ENCODE measurements around the gene TRANK1.

TRANK1 gene

GRCh38 chr3:36900474-36901443 lies 44.1 kb downstream of the TRANK1 start:
- TF ChIP-seq CTCF (IDR thresholded peaks at IDR 0.05; ENCODE audit: insufficient read depth, low read depth, low read length, missing control alignments), result no peak
- H3K4me3 ChIP-seq (ENCODE audit: low read depth, low read length), result no peak overlapping the region
- DNase-seq (ENCODE audit: low read depth), result no peak

GRCh38 chr3:36895496-36896409 lies 49.1 kb downstream of the TRANK1 start:
- TF ChIP-seq CTCF (IDR thresholded peaks at IDR 0.05; ENCODE audit: insufficient read depth, low read depth, low read length, missing control alignments), result no peak
- H3K4me3 ChIP-seq (ENCODE audit: low read depth, low read length), result no peak overlapping the region
- no peak for DNase-seq (ENCODE audit: low read depth)

GRCh38 chr3:36894914-36895313 lies 49.9 kb downstream of the TRANK1 start:
- no peak for TF ChIP-seq CTCF (IDR thresholded peaks at IDR 0.05; ENCODE audit: insufficient read depth, low read depth, low read length, missing control alignments)
- no peak for DNase-seq (ENCODE audit: low read depth)
- no peak overlapping the region for H3K4me3 ChIP-seq (ENCODE audit: low read depth, low read length)

GRCh38 chr3:36893826-36894225 lies 51.0 kb downstream of the TRANK1 start:
- no peak for TF ChIP-seq CTCF (IDR thresholded peaks at IDR 0.05; ENCODE audit: insufficient read depth, low read depth, low read length, missing control alignments)
- DNase-seq (ENCODE audit: low read depth), result no peak
- H3K4me3 ChIP-seq (ENCODE audit: low read depth, low read length), result no peak overlapping the region

- DNase-seq (ENCODE audit: low read depth), result peak; percentile 64
- no peak for TF ChIP-seq CTCF (IDR thresholded peaks at IDR 0.05; ENCODE audit: insufficient read depth, low read depth, low read length, missing control alignments)
- H3K4me3 ChIP-seq (ENCODE audit: low read depth, low read length), result no peak overlapping the region
Observed at GRCh38 chr3:36893137-36893557, 51.7 kb downstream of the TRANK1 start.

GRCh38 chr3:36892457-36893136 lies 52.3 kb downstream of the TRANK1 start:
- no peak overlapping the region for H3K4me3 ChIP-seq (ENCODE audit: low read depth, low read length)
- no peak for TF ChIP-seq CTCF (IDR thresholded peaks at IDR 0.05; ENCODE audit: insufficient read depth, low read depth, low read length, missing control alignments)
- DNase-seq (ENCODE audit: low read depth), result no peak
